Activated CD4-positive, alpha-beta T cell treated with anti-CD3 and anti-CD28 coated beads for 36 hours (primary cell): ENCODE measurements around the gene PLK1. TPM values are rescaled to one million over a fixed set of nuclear protein-coding genes. Genes with fewer than 3 reads are reported as not detected.

Experiments
- ATAC-seq: fragments of 200-7000 bp; cut with Tn5 transposase; one replicate; pipeline ENCODE4 v1.10.0; 2021; ENCODE audit warnings: mild to moderate bottlenecking, moderate library complexity
- CTCF ChIA-PET: fragments of 350-600 bp; sonication (Branson Sonifier 250); formaldehyde crosslinking; loops from one replicate; lab custom pipeline; 2021; ENCODE audit warnings: antibody characterized with exemption; lab: Charles Lee
- POLR2A ChIA-PET: fragments of 350-600 bp; sonication (Branson Sonifier 250); formaldehyde crosslinking; loops from one replicate; lab custom pipeline; 2021; ENCODE audit warnings: antibody characterized with exemption, inconsistent platforms; lab: Charles Lee
- DNase-seq: peaks from one replicate; pipeline ENCODE4 v3.0.0-alpha.2; 2020
- H3K27ac Mint-ChIP-seq: one replicate; pipeline ENCODE4 v1.8.0; 2021; ENCODE audit warnings: mixed read lengths
- H3K27me3 Mint-ChIP-seq: one replicate; pipeline ENCODE4 v1.8.0; 2021; ENCODE audit warnings: mixed read lengths
- H3K36me3 Mint-ChIP-seq: one replicate; pipeline ENCODE4 v1.8.0; 2021; ENCODE audit warnings: low read depth, mixed read lengths
- H3K4me1 Mint-ChIP-seq: one replicate; pipeline ENCODE4 v1.8.0; 2021; ENCODE audit warnings: mixed read lengths
- H3K4me3 Mint-ChIP-seq: one replicate; pipeline ENCODE4 v1.8.0; 2021; ENCODE audit warnings: mild to moderate bottlenecking, moderate library complexity, mixed read lengths
- H3K9me3 Mint-ChIP-seq: one replicate; pipeline ENCODE4 v1.8.0; 2021; ENCODE audit warnings: low read depth, mixed read lengths
- intact Hi-C, 2 experiments: fragments of 100-400 bp; cut with DNase I in 1 of 2; cut with micrococcal nuclease in 1 of 2; formaldehyde crosslinking; loops; one replicate each; pipeline versions ENCODE4 v1.14.2 to v1.15.1; 2022 to 2024; cut with DNase I, micrococcal nuclease
- total RNA-seq, 2 experiments: library from RNA; stranded (reverse); gene quantifications; one replicate each; pipeline ENCODE4 v1.2.3, GENCODE V29; 2021

PLK1 gene
- total RNA-seq, 2 experiments from 2014 or later = 91.4 to 120 TPM

DNA sequence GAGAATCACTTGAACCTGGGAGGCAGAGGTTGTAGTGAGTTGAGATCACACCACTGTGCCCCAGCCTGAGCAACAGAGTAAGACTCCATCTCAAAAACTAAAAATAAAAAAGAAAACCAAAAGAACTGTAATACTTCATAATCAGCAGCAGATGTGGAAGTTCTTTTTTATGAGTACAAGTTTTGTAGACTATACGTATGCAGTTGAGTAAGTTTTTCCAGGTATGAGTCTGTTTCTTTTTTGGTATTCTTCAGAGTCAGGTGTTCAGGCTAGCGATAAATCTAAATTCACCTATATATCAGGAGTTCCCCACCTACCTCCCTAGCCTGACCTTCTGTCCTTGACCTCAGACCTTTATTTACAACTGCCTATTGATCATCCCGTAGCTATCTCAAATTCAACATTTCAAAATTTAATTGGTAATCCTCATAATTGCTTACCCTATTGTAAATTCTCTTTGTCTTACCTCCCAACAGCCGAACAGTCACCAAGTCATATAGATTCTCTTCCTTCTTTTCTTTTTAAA lies 26.7 kb upstream of the PLK1 start:
- peak overlapping the region; percentile 20 for H3K27ac Mint-ChIP-seq
- no peaks in the 10 kb centered on the region for H3K27me3 Mint-ChIP-seq
- ATAC-seq (peak; percentile 72), DNase-seq (peak; percentile 14)
- intact Hi-C loops = loop anchor here in 1 of 2 experiments (1.0 kb wide), 1 partner anchor 18 kb away; no protein-coding TSS in a partner anchor
- H3K9me3 Mint-ChIP-seq = no peaks in the 10 kb centered on the region
- POLR2A ChIA-PET = no interaction called here
- peaks cover 33% of the 10 kb centered on the region for H3K4me1 Mint-ChIP-seq
- CTCF ChIA-PET = interaction anchor here (1.2 to 2.4 kb wide), 2 partner anchors 16 to 95 kb away, joined by 3 to 14 read pairs; no protein-coding TSS in a partner anchor
- H3K36me3 Mint-ChIP-seq = peaks cover 50% of the 10 kb centered on the region
- H3K4me3 Mint-ChIP-seq = no peak overlapping the region

DNA sequence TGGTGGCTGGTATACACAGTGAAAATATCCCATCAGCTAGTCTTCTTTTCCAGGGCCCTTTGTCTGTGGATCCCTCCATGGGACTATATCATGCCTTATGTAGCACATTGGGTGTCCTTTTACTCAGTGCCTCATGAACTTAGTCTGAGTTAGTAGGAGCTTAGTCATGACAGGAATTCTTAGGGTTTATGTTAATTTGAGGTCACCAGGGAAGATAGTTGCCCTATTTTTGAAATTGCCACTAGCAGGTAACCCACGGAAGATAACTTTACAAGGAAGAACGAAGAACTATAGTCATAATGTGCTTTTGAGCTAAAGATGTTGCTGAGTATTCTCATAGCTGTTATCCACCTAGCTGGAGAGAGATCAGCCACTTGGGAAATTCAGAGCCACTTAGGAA lies 14.8 kb upstream of the PLK1 start:
- DNase-seq (no peak), ATAC-seq (peak; percentile 49)
- H3K27ac Mint-ChIP-seq = no peak overlapping the region
- H3K9me3 Mint-ChIP-seq = no peaks in the 10 kb centered on the region
- H3K4me3 Mint-ChIP-seq = no peak overlapping the region
- peaks cover 12% of the 10 kb centered on the region for H3K4me1 Mint-ChIP-seq
- ChIA-PET POLR2A (no interaction called here), CTCF (no interaction called here)
- H3K36me3 Mint-ChIP-seq = peaks cover 63% of the 10 kb centered on the region
- H3K27me3 Mint-ChIP-seq = no peaks in the 10 kb centered on the region
- intact Hi-C loops = no loop called here

DNA sequence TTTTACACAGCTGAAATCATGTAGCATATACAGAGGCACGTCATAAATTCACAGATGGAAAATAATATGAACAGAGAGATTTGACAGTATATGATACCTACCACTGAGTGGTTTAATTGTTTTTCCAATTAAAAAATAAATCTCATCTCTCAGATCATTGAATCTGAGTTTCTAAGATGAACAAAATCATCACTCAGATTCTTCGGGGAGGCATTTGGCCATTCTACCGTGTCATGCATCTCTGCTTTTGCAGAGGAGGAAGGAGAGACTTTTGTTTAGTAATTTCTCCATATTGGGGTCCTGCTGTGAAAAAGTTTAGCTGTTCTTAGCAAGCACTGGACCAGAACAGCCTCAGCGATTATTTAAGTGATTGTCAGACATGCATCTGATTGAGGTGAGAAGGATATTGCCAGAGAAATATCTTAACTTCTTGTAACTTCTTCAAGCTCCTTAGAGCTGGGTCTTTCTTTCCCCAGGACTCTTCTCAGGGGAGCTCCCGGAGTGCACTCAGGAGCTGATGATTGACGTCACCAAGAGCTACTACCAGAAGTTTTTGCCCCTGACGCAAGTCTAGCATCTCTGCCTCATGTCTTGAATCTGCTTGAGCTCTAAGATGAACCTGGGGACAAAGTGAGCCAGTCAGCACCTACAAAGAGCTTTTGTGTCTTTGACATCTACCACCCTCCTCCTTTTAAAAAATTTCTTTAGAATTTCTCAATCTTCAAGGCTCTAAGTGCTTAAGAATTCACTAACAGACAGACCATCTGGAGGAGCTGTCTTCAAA lies 11.9 kb upstream of the PLK1 start:
- Mint-ChIP-seq H3K4me1 (peaks cover 25% of the 10 kb centered on the region), H3K4me3 (no peak overlapping the region), H3K27me3 (no peaks in the 10 kb centered on the region), H3K9me3 (no peaks in the 10 kb centered on the region), H3K27ac (no peak overlapping the region), H3K36me3 (peaks cover 61% of the 10 kb centered on the region)
- intact Hi-C loops = no loop called here
- ChIA-PET POLR2A (no interaction called here), CTCF (interaction anchor here (0.6 to 2.9 kb wide), 2 partner anchors 8 to 15 kb away, joined by 3 to 14 read pairs; no protein-coding TSS in a partner anchor)
- no peak for ATAC-seq
- no peak for DNase-seq

DNA sequence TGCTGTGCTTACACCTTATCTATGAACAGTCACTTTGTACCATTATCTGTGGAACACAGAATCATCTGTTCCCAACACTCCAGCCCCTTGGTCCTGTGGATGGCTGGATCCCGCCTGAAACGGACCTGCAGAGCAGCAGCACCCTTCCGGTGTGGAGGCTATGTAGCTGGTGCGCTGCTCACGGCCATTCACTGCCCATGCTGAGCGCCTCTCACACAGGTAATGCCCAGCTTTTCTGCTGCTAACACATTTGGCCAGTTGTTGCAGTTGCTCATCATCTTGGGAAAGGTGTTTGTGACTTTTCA lies 11.4 kb upstream of the PLK1 start:
- H3K9me3 Mint-ChIP-seq = no peaks in the 10 kb centered on the region
- ChIA-PET POLR2A (no interaction called here), CTCF (interaction anchor here (0.6 to 2.9 kb wide), 2 partner anchors 9 to 16 kb away, joined by 3 to 14 read pairs; no protein-coding TSS in a partner anchor)
- no peak for ATAC-seq
- H3K4me3 Mint-ChIP-seq = no peak overlapping the region
- H3K27me3 Mint-ChIP-seq = no peaks in the 10 kb centered on the region
- DNase-seq = no peak
- H3K27ac Mint-ChIP-seq = no peak overlapping the region
- peaks cover 66% of the 10 kb centered on the region for H3K36me3 Mint-ChIP-seq
- peaks cover 25% of the 10 kb centered on the region for H3K4me1 Mint-ChIP-seq
- intact Hi-C loops = no loop called here

DNA sequence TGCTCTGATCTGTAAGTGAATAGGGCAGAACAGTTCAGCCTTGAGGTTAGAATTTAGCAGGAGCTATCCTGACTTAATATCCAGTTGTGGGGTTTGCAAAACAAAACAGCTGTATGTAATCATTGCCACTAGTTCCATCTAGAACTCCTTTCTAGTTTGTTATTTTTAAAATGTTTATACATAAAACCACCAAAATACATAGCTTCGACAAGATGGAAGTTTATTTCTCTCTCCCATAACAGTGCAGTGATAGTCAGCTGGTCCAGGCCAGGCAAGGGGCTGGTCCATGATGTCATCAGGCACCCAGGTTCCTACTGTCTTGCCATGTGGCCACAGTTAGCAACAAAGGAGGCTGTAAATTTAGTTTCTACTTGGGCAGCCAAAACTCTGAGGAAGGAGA lies 10.5 kb upstream of the PLK1 start:
- intact Hi-C loops = no loop called here
- Mint-ChIP-seq H3K36me3 (peaks cover 70% of the 10 kb centered on the region), H3K27me3 (no peaks in the 10 kb centered on the region), H3K9me3 (no peaks in the 10 kb centered on the region), H3K4me3 (no peak overlapping the region), H3K4me1 (peaks cover 25% of the 10 kb centered on the region), H3K27ac (no peak overlapping the region)
- CTCF ChIA-PET = interaction anchor here (1.0 to 2.9 kb wide), 5 partner anchors 9 to 342 kb away, joined by 3 to 14 read pairs (median 3); partner anchors contain the start of gene DCTN5
- POLR2A ChIA-PET = no interaction called here
- DNase-seq (no peak), ATAC-seq (no peak)

DNA sequence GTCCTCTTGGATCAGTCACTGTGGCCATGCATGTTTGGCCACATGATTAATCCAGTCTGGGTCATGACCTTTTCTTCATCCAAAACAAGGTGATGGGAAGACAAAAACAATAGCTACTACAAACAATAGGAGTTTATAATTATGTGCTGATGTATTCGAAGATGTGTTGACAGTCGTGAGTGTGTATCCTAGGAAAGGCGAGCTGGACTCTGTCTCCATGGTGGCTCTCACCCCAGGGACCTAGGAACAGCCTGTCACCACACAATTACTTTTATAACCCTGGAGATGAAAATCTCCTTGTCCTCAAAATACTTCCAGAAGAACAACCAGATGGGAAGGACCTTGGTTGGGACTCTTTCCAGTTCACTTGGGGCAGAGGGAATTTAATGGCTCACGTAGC lies 9.8 kb upstream of the PLK1 start:
- Mint-ChIP-seq H3K36me3 (peaks cover 70% of the 10 kb centered on the region), H3K27ac (no peak overlapping the region), H3K9me3 (no peaks in the 10 kb centered on the region), H3K4me3 (no peak overlapping the region), H3K27me3 (no peaks in the 10 kb centered on the region), H3K4me1 (peaks cover 21% of the 10 kb centered on the region)
- CTCF ChIA-PET = interaction anchor here (0.8 to 2.9 kb wide), 5 partner anchors 8 to 341 kb away, joined by 3 to 14 read pairs (median 3); partner anchors contain the start of gene DCTN5
- DNase-seq = no peak
- no peak for ATAC-seq
- POLR2A ChIA-PET = no interaction called here
- intact Hi-C loops = no loop called here

DNA sequence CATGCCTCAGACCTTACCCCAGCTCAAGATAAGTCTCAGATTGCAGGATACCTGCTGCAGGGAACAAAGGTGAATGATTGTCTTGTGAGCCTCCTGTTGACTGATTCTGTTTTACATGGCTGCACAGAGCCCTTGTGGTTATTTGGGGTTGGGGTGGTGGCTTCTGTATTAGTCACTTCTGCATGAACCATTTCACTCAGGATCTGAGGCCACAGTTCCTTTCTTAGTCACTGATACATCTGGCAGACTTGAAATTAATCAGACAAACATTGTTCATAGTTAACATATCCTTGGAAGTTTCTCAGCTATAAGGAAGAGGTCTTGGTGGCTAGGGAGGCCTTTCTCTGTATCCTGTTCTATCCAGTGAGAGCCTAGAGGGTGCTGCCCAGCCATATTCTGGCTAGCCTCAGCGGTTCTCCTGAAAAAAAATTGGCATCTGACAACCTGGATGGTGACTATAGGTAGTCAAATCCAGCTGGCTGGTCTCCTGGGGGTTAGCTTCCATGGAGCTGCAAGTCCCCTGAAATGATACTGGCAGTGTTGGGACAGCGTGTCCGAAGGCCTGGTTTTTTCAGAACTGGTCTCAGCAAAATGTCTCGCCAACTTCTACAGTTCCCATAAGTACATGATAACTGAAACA lies 8.4 kb upstream of the PLK1 start:
- H3K4me3 Mint-ChIP-seq = no peak overlapping the region
- peaks cover 66% of the 10 kb centered on the region for H3K36me3 Mint-ChIP-seq
- ChIA-PET POLR2A (interaction anchor here (0.6 to 1.0 kb wide), 2 partner anchors 112 to 150 kb away, joined by 3 to 5 read pairs; no protein-coding TSS in a partner anchor), CTCF (no interaction called here)
- intact Hi-C loops = loop anchor here in 1 of 2 experiments (1.0 to 10.0 kb wide), 6 partner anchors 8 to 995 kb away; partner anchors contain the start of genes DCTN5, PALB2 and PLK1
- H3K9me3 Mint-ChIP-seq = no peaks in the 10 kb centered on the region
- peak overlapping the region; percentile 16 for H3K27ac Mint-ChIP-seq
- peaks cover 20% of the 10 kb centered on the region for H3K4me1 Mint-ChIP-seq
- no peaks in the 10 kb centered on the region for H3K27me3 Mint-ChIP-seq
- peak; percentile 84 for DNase-seq
- peak; percentile 98 for ATAC-seq

DNA sequence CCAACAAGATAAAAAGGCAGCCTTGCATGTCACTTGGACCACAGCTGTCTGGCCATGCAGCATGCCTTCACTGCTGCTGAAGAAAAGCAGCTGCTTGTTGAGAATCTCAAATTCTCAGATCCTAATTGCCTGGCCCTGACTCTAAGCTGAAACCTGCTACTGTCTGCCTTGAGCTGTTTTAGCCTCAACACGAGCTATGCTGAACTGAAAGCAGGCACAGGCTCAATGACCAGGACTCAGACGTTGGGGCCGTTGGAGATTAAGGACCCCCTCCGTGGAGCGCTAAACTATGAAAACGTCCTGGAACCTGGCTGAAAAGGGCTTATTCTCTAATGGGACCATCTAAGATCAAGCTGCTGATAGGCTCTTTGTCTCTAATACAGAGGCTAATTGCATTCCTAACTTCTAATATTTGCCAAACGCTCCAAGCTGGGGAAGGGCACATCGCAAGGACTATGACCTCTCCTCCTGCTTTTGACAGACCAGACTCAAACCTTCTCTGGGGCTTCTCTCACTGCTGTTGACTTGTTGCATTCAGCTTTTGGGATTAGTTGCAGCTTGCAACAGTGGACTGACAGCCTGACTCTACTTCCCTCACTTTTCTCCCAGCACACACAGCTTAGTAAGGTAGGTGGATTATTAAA lies 4.6 kb upstream of the PLK1 start:
- no peak overlapping the region for H3K27ac Mint-ChIP-seq
- intact Hi-C loops = loop anchor here in 1 of 2 experiments (10.0 kb wide), 1 partner anchor 991 kb away; no protein-coding TSS in a partner anchor
- DNase-seq (no peak), ATAC-seq (no peak)
- H3K9me3 Mint-ChIP-seq = no peaks in the 10 kb centered on the region
- H3K27me3 Mint-ChIP-seq = no peaks in the 10 kb centered on the region
- CTCF ChIA-PET = no interaction called here
- H3K4me1 Mint-ChIP-seq = peaks cover 25% of the 10 kb centered on the region
- peaks cover 34% of the 10 kb centered on the region for H3K36me3 Mint-ChIP-seq
- POLR2A ChIA-PET = interaction anchor here (0.5 to 0.6 kb wide), 2 partner anchors 24 to 206 kb away, joined by 3 read pairs; no protein-coding TSS in a partner anchor
- H3K4me3 Mint-ChIP-seq = no peak overlapping the region

DNA sequence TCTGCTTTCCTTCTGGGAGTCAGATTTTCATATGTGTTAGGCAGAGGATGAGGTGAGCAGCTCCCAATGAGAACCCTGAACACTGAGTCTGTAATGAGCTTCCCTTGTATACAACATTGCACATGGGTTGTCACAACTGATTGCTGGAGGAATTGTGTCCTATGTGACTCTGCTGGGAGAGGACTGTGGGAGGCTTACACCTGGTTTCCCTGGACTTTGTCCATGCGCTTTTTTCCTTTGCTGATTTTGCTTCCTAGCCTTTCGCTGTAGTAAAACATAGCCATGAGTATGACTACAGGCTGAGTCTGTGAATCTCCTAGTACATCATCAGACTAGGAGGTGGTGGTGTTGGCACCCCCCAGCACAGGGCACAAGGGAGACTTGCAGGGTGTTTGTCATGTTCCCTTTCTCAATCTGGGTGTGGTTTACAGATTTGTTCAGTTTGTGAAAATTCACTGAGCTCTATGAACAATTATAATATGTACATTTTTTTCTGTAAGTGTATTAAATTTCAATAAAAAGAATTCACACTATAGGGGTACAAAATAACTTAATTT lies 1.7 kb upstream of the PLK1 start:
- no peak overlapping the region for H3K4me3 Mint-ChIP-seq
- ChIA-PET CTCF (interaction anchor here (0.7 to 1.7 kb wide), 5 partner anchors 9 to 122 kb away, joined by 3 to 7 read pairs (median 4); partner anchors contain the start of genes DCTN5 and PALB2), POLR2A (interaction anchor here (0.7 to 1.0 kb wide), 2 partner anchors 34 to 67 kb away, joined by 3 to 9 read pairs; no protein-coding TSS in a partner anchor)
- no peaks in the 10 kb centered on the region for H3K9me3 Mint-ChIP-seq
- H3K27ac Mint-ChIP-seq = no peak overlapping the region
- H3K4me1 Mint-ChIP-seq = peaks cover 16% of the 10 kb centered on the region
- intact Hi-C loops = loop anchor here in 1 of 2 experiments (10.0 kb wide), 1 partner anchor 988 kb away; no protein-coding TSS in a partner anchor
- DNase-seq (no peak), ATAC-seq (no peak)
- H3K36me3 Mint-ChIP-seq = peaks cover 36% of the 10 kb centered on the region
- H3K27me3 Mint-ChIP-seq = no peaks in the 10 kb centered on the region

DNA sequence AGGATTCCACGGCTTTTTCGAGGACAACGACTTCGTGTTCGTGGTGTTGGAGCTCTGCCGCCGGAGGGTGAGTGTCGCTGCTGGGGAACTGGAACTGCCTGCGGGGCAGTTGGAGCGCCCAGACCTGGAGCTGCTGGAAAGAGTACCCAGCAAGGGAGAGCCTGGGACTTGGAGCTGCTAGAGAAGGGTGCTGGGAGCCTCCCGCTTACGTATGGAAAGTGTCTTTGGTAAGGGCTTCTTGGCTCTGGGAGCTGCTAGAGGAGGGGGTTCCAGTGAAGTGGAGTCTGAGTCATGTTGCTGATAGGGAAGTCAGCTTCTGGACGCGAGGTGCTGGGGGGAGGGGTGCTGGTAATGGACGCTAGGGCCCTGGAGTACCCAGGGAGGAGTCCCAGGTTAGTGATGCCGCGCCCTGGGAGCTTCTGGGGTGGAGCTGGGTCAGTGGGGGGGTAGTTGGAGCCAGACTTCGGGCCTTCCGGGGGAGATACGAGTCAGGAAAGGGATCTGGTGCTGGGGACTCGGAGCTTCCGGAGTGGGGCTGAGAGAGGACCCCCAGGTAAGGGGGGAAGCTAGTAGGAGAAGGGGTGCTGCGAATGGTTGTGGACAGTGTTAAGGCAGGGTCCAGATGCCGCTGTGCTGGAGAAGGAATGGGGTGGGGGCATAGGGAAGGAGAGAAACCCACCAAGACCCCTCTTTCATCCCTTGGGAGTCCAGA lies 741 bp downstream of the PLK1 start:
- Mint-ChIP-seq H3K36me3 (peaks cover 44% of the 10 kb centered on the region), H3K4me3 (peak overlapping the region; percentile 95), H3K4me1 (peaks cover 16% of the 10 kb centered on the region), H3K27ac (peak overlapping the region; percentile 60), H3K9me3 (no peaks in the 10 kb centered on the region), H3K27me3 (no peaks in the 10 kb centered on the region)
- CTCF ChIA-PET = interaction anchor here (0.7 to 1.2 kb wide), 5 partner anchors 11 to 357 kb away, joined by 3 to 5 read pairs (median 3); no protein-coding TSS in a partner anchor
- POLR2A ChIA-PET = interaction anchor here (0.5 to 1.8 kb wide), 4 partner anchors 11 to 120 kb away, joined by 3 to 7 read pairs (median 4); partner anchors contain the start of genes DCTN5 and PALB2
- DNase-seq = peak; percentile 51
- intact Hi-C loops = loop anchor here (2.0 to 10.0 kb wide), 3 partner anchors 39 to 985 kb away; partner anchors contain the start of genes DCTN5 (in 1 of the 2) and PALB2 (in 1 of the 2)
- peak; percentile 28 for ATAC-seq
